Omental fat pad (tissue), 4 donors: ENCODE data around the gene EPN3. TPM values are rescaled to one million over a fixed set of nuclear protein-coding genes. Genes with fewer than 3 reads are reported as not detected.
A peak's percentile ranks its signal among the peaks of the same experiment; 100 is the strongest.

Experiments used
- ATAC-seq: fragments of 150-250 bp; one replicate; pipeline ENCODE4 v1.9.1; 2016; ENCODE audit warnings: mild to moderate bottlenecking, moderate library complexity; ENCODE audit not compliant: low FRiP score
- DNase-seq: peaks from one replicate; pipeline ENCODE4 v3.0.0-alpha.2; 2019; ENCODE audit warnings: low spot score
- CTCF ChIP-seq, 3 donors: fragments of 450-650 bp; IDR thresholded peaks; one replicate each; pipeline ENCODE4 v1.5.1; 2016 to 2017; ENCODE audit warnings: antibody characterized with exemption in 3 of 3, mild to moderate bottlenecking in 3 of 3, moderate library complexity in 2 of 3
- total RNA-seq, 4 donors: library from RNA; depleted of rRNA; stranded (reverse); fragments of >200 nt; gene quantifications; one replicate each; pipeline ENCODE4 v1.1.0, GENCODE V29; 2016

Gene EPN3
- total RNA-seq, 4 donors from 2014 or later, result not detected

GRCh38 chr17:50539762-50540559 lies 7.4 kb downstream of the EPN3 start:
- no peak for TF ChIP-seq CTCF (IDR thresholded peaks at IDR 0.05)
- no peak for DNase-seq
- no peak for ATAC-seq

GRCh38 chr17:50540560-50541401 lies 8.2 kb downstream of the EPN3 start:
- TF ChIP-seq CTCF (IDR thresholded peaks at IDR 0.05), result no peak
- no peak for ATAC-seq
- no peak for DNase-seq

GRCh38 chr17:50541402-50541715 lies 8.8 kb downstream of the EPN3 start:
- DNase-seq (no peak), ATAC-seq (no peak)
- TF ChIP-seq CTCF (IDR thresholded peaks at IDR 0.05), result no peak

- DNase-seq (peak; percentile 59), ATAC-seq (peak; percentile 90)
- no peak for TF ChIP-seq CTCF (IDR thresholded peaks at IDR 0.05)
These were observed 9.5 kb downstream of the EPN3 start for GRCh38 chr17:50541716-50542688.

- DNase-seq (no peak), ATAC-seq (no peak)
- no peak for TF ChIP-seq CTCF (IDR thresholded peaks at IDR 0.05)
These were observed 10.6 kb downstream of the EPN3 start for GRCh38 chr17:50542795-50543774.

GRCh38 chr17:50544516-50544915 lies 12.0 kb downstream of the EPN3 start:
- ATAC-seq, result no peak
- TF ChIP-seq CTCF (IDR thresholded peaks at IDR 0.05), result no peak
- DNase-seq, result no peak
